H9 (cell line): ENCODE data around the gene CXorf58. TPM values are rescaled to one million over a fixed set of nuclear protein-coding genes. Genes with fewer than 3 reads are reported as not detected.

Experiments
- DNase-seq: peaks from one replicate; pipeline ENCODE4 v3.0.0-alpha.2; 2017
- H2AFZ ChIP-seq: one replicate; pipeline ENCODE4 v1.6.1; 2013; ENCODE audit warnings: mild to moderate bottlenecking, low read length, control low read depth, moderate library complexity
- H2AK5ac ChIP-seq: 2 replicates; pipeline ENCODE4 v1.6.1; 2013; ENCODE audit warnings: low read length, control low read depth, mixed read lengths; ENCODE audit not compliant: insufficient read length
- H2BK120ac ChIP-seq: one replicate; pipeline ENCODE4 v1.6.1; 2013; ENCODE audit warnings: low read depth, mild to moderate bottlenecking, low read length, control low read depth, inconsistent platforms; ENCODE audit not compliant: poor library complexity, severe bottlenecking
- H2BK12ac ChIP-seq: 2 replicates; pipeline ENCODE4 v1.6.1; 2013; ENCODE audit warnings: low read length, control low read depth, mixed read lengths, low read depth; ENCODE audit not compliant: insufficient read length
- H2BK15ac ChIP-seq: 2 replicates; pipeline ENCODE4 v1.6.1; 2013; ENCODE audit warnings: low read depth, low read length, control low read depth
- H2BK20ac ChIP-seq: one replicate; pipeline ENCODE4 v1.6.1; 2013; ENCODE audit warnings: low read depth, mild to moderate bottlenecking, low read length, control low read depth, inconsistent platforms; ENCODE audit not compliant: poor library complexity, severe bottlenecking
- H2BK5ac ChIP-seq: 2 replicates; pipeline ENCODE4 v1.6.1; 2013; ENCODE audit warnings: low read length, control low read depth, mixed read lengths; ENCODE audit not compliant: insufficient read length
- H3K14ac ChIP-seq: 2 replicates; pipeline ENCODE4 v1.6.1; 2013; ENCODE audit warnings: low read length, control low read depth; ENCODE audit not compliant: insufficient read depth
- H3K18ac ChIP-seq: 2 replicates; pipeline ENCODE4 v1.6.1; 2013; ENCODE audit warnings: low read depth, mild to moderate bottlenecking, mixed read lengths, low read length, control low read depth; ENCODE audit not compliant: insufficient read length
- H3K23ac ChIP-seq: 2 replicates; pipeline ENCODE4 v1.6.1; 2013; ENCODE audit warnings: low read length, control low read depth, mixed read lengths, low read depth; ENCODE audit not compliant: insufficient read length
- H3K23me2 ChIP-seq: 2 replicates; pipeline ENCODE4 v1.6.1; 2013; ENCODE audit warnings: low read depth, mild to moderate bottlenecking, mixed read lengths, low read length, control low read depth; ENCODE audit not compliant: insufficient read length, poor library complexity, severe bottlenecking
- H3K27ac ChIP-seq: 2 replicates; pipeline ENCODE4 v1.5.1; 2013; ENCODE audit warnings: low read length, control low read depth, mixed read lengths, low read depth; ENCODE audit not compliant: insufficient read length
- H3K27me3 ChIP-seq: 2 replicates; pipeline ENCODE4 v1.6.1; 2013; ENCODE audit warnings: low read length, control low read depth, inconsistent platforms; ENCODE audit not compliant: insufficient read depth
- H3K4ac ChIP-seq: 2 replicates; pipeline ENCODE4 v1.6.1; 2013; ENCODE audit warnings: low read depth, mild to moderate bottlenecking, control low read depth, inconsistent platforms, low read length, moderate library complexity
- H3K4me1 ChIP-seq: 2 replicates; pipeline ENCODE4 v1.6.1; 2013; ENCODE audit warnings: low read length, control low read depth, inconsistent platforms; ENCODE audit not compliant: insufficient read depth
- H3K4me2 ChIP-seq: 2 replicates; pipeline ENCODE4 v1.6.1; 2013; ENCODE audit warnings: low read length, control low read depth, mixed read lengths; ENCODE audit not compliant: insufficient read length, insufficient read depth
- H3K56ac ChIP-seq: 2 replicates; pipeline ENCODE4 v1.6.1; 2013; ENCODE audit warnings: low read depth, mild to moderate bottlenecking, mixed read lengths, low read length, control low read depth; ENCODE audit not compliant: insufficient read length
- H3K79me1 ChIP-seq: 2 replicates; pipeline ENCODE4 v1.6.1; 2013; ENCODE audit warnings: low read depth, mild to moderate bottlenecking, moderate library complexity, low read length, control low read depth, inconsistent platforms; ENCODE audit not compliant: insufficient read depth, poor library complexity, severe bottlenecking
- H3K79me2 ChIP-seq: 2 replicates; pipeline ENCODE4 v1.6.1; 2013; ENCODE audit warnings: low read length, control low read depth, inconsistent platforms; ENCODE audit not compliant: insufficient read depth
- H3K9ac ChIP-seq: 2 replicates; pipeline ENCODE4 v1.6.1; 2013; ENCODE audit warnings: low read length, control low read depth, mixed read lengths; ENCODE audit not compliant: insufficient read length; ENCODE audit errors: extremely low read depth
- H3K9me3 ChIP-seq: one replicate; pipeline ENCODE4 v1.6.1; 2013; ENCODE audit warnings: low read depth, low read length, inconsistent platforms; ENCODE audit not compliant: control insufficient read depth
- H3T11ph ChIP-seq: one replicate; pipeline ENCODE4 v1.6.1; 2013; ENCODE audit warnings: mild to moderate bottlenecking, low read length, control low read depth, inconsistent platforms
- H4K20me1 ChIP-seq: one replicate; pipeline ENCODE4 v1.6.1; 2013; ENCODE audit not compliant: control insufficient read depth, insufficient read length, insufficient read depth
- H4K5ac ChIP-seq: 2 replicates; pipeline ENCODE4 v1.6.1; 2013; ENCODE audit warnings: low read depth, mild to moderate bottlenecking, mixed read lengths, low read length, control low read depth; ENCODE audit not compliant: insufficient read length
- H4K8ac ChIP-seq: replicated peaks from 2 replicates; pipeline ENCODE4 v1.6.1; 2013; ENCODE audit warnings: low read length, control low read depth, mixed read lengths, low read depth; ENCODE audit not compliant: insufficient read length
- H4K91ac ChIP-seq: 2 replicates; pipeline ENCODE4 v1.6.1; 2013; ENCODE audit warnings: low read depth, mild to moderate bottlenecking, moderate library complexity, mixed read lengths, low read length, control low read depth; ENCODE audit not compliant: insufficient read length
- H3K27ac Mint-ChIP-seq, 3 experiments: 2 replicates in 2 of 3; 3 replicates in 1 of 3; pipeline ENCODE4 v1.8.0; 2020 to 2021; ENCODE audit warnings: mixed read lengths in 3 of 3, mild to moderate bottlenecking in 1 of 3, moderate library complexity in 1 of 3
- H3K27me3 Mint-ChIP-seq: 2 replicates; pipeline ENCODE4 v1.8.0; 2021; ENCODE audit warnings: low read depth, mild to moderate bottlenecking, moderate library complexity, mixed read lengths
- H3K36me3 Mint-ChIP-seq, 3 experiments: 2 replicates in 2 of 3; 3 replicates in 1 of 3; pipeline ENCODE4 v1.8.0; 2020 to 2021; ENCODE audit warnings: low read depth in 3 of 3, mixed read lengths in 3 of 3; ENCODE audit not compliant: insufficient read depth in 1 of 3
- H3K4me1 Mint-ChIP-seq, 2 experiments: 2 replicates each; pipeline ENCODE4 v1.8.0; 2020; ENCODE audit warnings: mixed read lengths in 2 of 2
- H3K4me3 Mint-ChIP-seq, 2 experiments: 2 replicates in 1 of 2; 3 replicates in 1 of 2; pipeline ENCODE4 v1.8.0; 2020 to 2021; ENCODE audit warnings: mild to moderate bottlenecking in 2 of 2, mixed read lengths in 2 of 2, moderate library complexity in 1 of 2
- H3K9me3 Mint-ChIP-seq, 2 experiments: 2 replicates in 1 of 2; 3 replicates in 1 of 2; pipeline ENCODE4 v1.8.0; 2020; ENCODE audit warnings: mild to moderate bottlenecking in 2 of 2, mixed read lengths in 2 of 2, moderate library complexity in 1 of 2
- CTCF ChIP-seq: fragments of 200-600 bp; sonication (generic); conservative IDR thresholded peaks from 3 replicates; pipeline ENCODE4 v1.8.0; 2021; ENCODE audit warnings: antibody characterized with exemption, mild to moderate bottlenecking
- WGBS: extraction: QIAGEN DNeasy Blood & Tissue Kit; methylation state at CpG from one replicate; pipeline ENCODE4 v1.1.7; 2013; ENCODE audit warnings: missing lambda C conversion rate, low lambda C conversion rate, mixed read lengths; ENCODE audit not compliant: insufficient read length; ENCODE audit errors: extremely low coverage; 5-methylcytosine and 5-hydroxymethylcytosine counted together
- total RNA-seq: library from RNA; stranded (reverse); gene quantifications from 2 replicates; pipeline ENCODE4 v1.2.1, GENCODE V29; 2021

The CXorf58 gene
- total RNA-seq, 1 experiment from 2014 or later: not detected

- TF ChIP-seq CTCF: no peak
- Histone ChIP-seq H3K4me1 (peaks cover 7% of the 10 kb centered on the region; the same call in 1 of the 2 replicates), H3K9me3 (no peaks in the 10 kb centered on the region), H2AFZ (no peak overlapping the region), H3K27ac (no peak overlapping the region), H4K91ac (no peak overlapping the region), H2BK12ac (no peak overlapping the region), H3K79me2 (no peaks in the 10 kb centered on the region), H3K9ac (no peak overlapping the region), H2BK120ac (no peak overlapping the region), H2AK5ac (no peak overlapping the region), H3K27me3 (no peaks in the 10 kb centered on the region), H3K56ac (no peak overlapping the region), H3K23ac (no peak overlapping the region), H3K23me2 (no peaks in the 10 kb centered on the region), H4K8ac (no peak overlapping the region), H4K5ac (no peak overlapping the region), H3K14ac (no peak overlapping the region), H3T11ph (no peak overlapping the region), H4K20me1 (no peaks in the 10 kb centered on the region), H2BK15ac (no peak overlapping the region), H2BK20ac (no peak overlapping the region), H3K4me2 (no peak overlapping the region), H2BK5ac (no peak overlapping the region), H3K4ac (no peak overlapping the region), H3K18ac (no peak overlapping the region), H3K79me1 (no peaks in the 10 kb centered on the region)
- DNase-seq: no peak
- Mint-ChIP-seq H3K9me3 (no peaks in the 10 kb centered on the region), H3K4me3 (no peak overlapping the region), H3K36me3 (peaks cover 3 to 6% (median 4%) of the 10 kb centered on the region in 3 experiments; a peak in 4 of 7 replicates), H3K27me3 (no peaks in the 10 kb centered on the region), H3K27ac (peak overlapping the region in 2 of 3 experiments; percentile 21 to 59; a peak in 2 of 7 replicates), H3K4me1 (peaks cover 30 to 42% of the 10 kb centered on the region in 2 experiments)
- no CpG with 5 or more reads among the region's 4 CpGs for WGBS
Measured at GRCh38 chrX:23978491-23978890, 70.7 kb downstream of the CXorf58 start.
